ENCODE measurements around the gene OR10H1.
"Not testable (repeated sequence)": the region's sequence is repeated elsewhere in the genome, so short reads cannot be mapped to it uniquely, and the experiment has no call there.

OR10H1 gene

GRCh38 chr19:15835565-15836329 is 20.3 kb upstream of the OR10H1 start:
- H3K36me3 ChIP-seq (ENCODE audit: control insufficient read depth in 1 of 2, insufficient read depth in 2 of 2, low read depth in 1 of 2, low read length in 2 of 2); H2AK5ac ChIP-seq (ENCODE audit: low read length, severe bottlenecking); DNase-seq; H3K14ac ChIP-seq (ENCODE audit: low read length in 2 of 2); H3K4me1 ChIP-seq (ENCODE audit: control insufficient read depth, insufficient read depth, low read depth, low read length); H3K23ac ChIP-seq (ENCODE audit: low read length in 2 of 2); H4K8ac ChIP-seq (ENCODE audit: low read length); H2BK12ac ChIP-seq (ENCODE audit: low read length in 2 of 2); H3K9me3 ChIP-seq (ENCODE audit: control insufficient read depth, low read length); H3K18ac ChIP-seq (ENCODE audit: low read depth in 1 of 2, low read length in 2 of 2); H3K27me3 ChIP-seq (ENCODE audit: control insufficient read depth in 1 of 2, insufficient read depth in 1 of 2, low read length in 2 of 2); H3K4me2 ChIP-seq (ENCODE audit: low read length, poor library complexity, severe bottlenecking); H2BK120ac ChIP-seq (ENCODE audit: low read depth, low read length); H3K79me1 ChIP-seq (replicated peaks; ENCODE audit: low read length, poor library complexity, severe bottlenecking); H3K27ac ChIP-seq (ENCODE audit: low read length, poor library complexity, severe bottlenecking); H2BK5ac ChIP-seq (ENCODE audit: low read depth, low read length, poor library complexity, severe bottlenecking); H2BK15ac ChIP-seq (ENCODE audit: low read depth, poor library complexity, severe bottlenecking); H3K4ac ChIP-seq (ENCODE audit: low read depth in 1 of 2, low read length in 2 of 2); H4K91ac ChIP-seq (ENCODE audit: low read length); H2AFZ ChIP-seq (ENCODE audit: low read depth, low read length): not testable (repeated sequence)
- Histone ChIP-seq H3K4me3 (ENCODE audit: insufficient read depth in 1 of 2, low read depth in 1 of 2, low read length in 2 of 2) (peak overlapping the region in 1 of 2 experiments; percentile 88), H3K9ac (ENCODE audit: low read length) (peak overlapping the region; percentile 99)
- 68% methylated on average over 11 of the region's 11 CpGs for WGBS

- H4K91ac ChIP-seq (ENCODE audit: low read length); H3K9me3 ChIP-seq (ENCODE audit: control insufficient read depth, low read length); H3K4me1 ChIP-seq (ENCODE audit: control insufficient read depth, insufficient read depth, low read depth, low read length); H3K14ac ChIP-seq (ENCODE audit: low read length in 2 of 2); H3K23ac ChIP-seq (ENCODE audit: low read length in 2 of 2); H3K4me2 ChIP-seq (ENCODE audit: low read length, poor library complexity, severe bottlenecking); H4K8ac ChIP-seq (ENCODE audit: low read length); H3K27me3 ChIP-seq (ENCODE audit: control insufficient read depth in 1 of 2, insufficient read depth in 1 of 2, low read length in 2 of 2); H3K18ac ChIP-seq (ENCODE audit: low read depth in 1 of 2, low read length in 2 of 2); H3K36me3 ChIP-seq (ENCODE audit: control insufficient read depth in 1 of 2, insufficient read depth in 2 of 2, low read depth in 1 of 2, low read length in 2 of 2); DNase-seq; H2BK15ac ChIP-seq (ENCODE audit: low read depth, poor library complexity, severe bottlenecking); H3K4ac ChIP-seq (ENCODE audit: low read depth in 1 of 2, low read length in 2 of 2); H2AFZ ChIP-seq (ENCODE audit: low read depth, low read length); H3K27ac ChIP-seq (ENCODE audit: low read length, poor library complexity, severe bottlenecking); H2AK5ac ChIP-seq (ENCODE audit: low read length, severe bottlenecking); H3K79me1 ChIP-seq (replicated peaks; ENCODE audit: low read length, poor library complexity, severe bottlenecking); H3K9ac ChIP-seq (ENCODE audit: low read length); H3K4me3 ChIP-seq (ENCODE audit: insufficient read depth in 1 of 2, low read depth in 1 of 2, low read length in 2 of 2); H2BK5ac ChIP-seq (ENCODE audit: low read depth, low read length, poor library complexity, severe bottlenecking); H2BK120ac ChIP-seq (ENCODE audit: low read depth, low read length); H2BK12ac ChIP-seq (ENCODE audit: low read length in 2 of 2): not testable (repeated sequence)
- WGBS: 57% methylated on average over 3 of the region's 3 CpGs
These were observed 18.8 kb upstream of the OR10H1 start for GRCh38 chr19:15834232-15834631.

GRCh38 chr19:15831626-15832025 is 16.2 kb upstream of the OR10H1 start:
- Histone ChIP-seq H3K27me3 (ENCODE audit: control insufficient read depth in 1 of 2, insufficient read depth in 1 of 2, low read length in 2 of 2) (peaks cover 0 to 13% of the 10 kb centered on the region in 2 experiments), H3K4me1 (ENCODE audit: control insufficient read depth, insufficient read depth, low read depth, low read length) (no peaks in the 10 kb centered on the region), H4K91ac (ENCODE audit: low read length) (no peak overlapping the region), H3K9me3 (ENCODE audit: control insufficient read depth, low read length) (no peaks in the 10 kb centered on the region), H3K14ac (ENCODE audit: low read length in 2 of 2) (no peak overlapping the region), H3K79me1 (replicated peaks; ENCODE audit: low read length, poor library complexity, severe bottlenecking) (no peaks in the 10 kb centered on the region), H3K4ac (ENCODE audit: low read depth in 1 of 2, low read length in 2 of 2) (no peak overlapping the region), H2BK120ac (ENCODE audit: low read depth, low read length) (no peak overlapping the region), H3K4me3 (ENCODE audit: insufficient read depth in 1 of 2, low read depth in 1 of 2, low read length in 2 of 2) (no peak overlapping the region), H2BK12ac (ENCODE audit: low read length in 2 of 2) (no peak overlapping the region), H4K8ac (ENCODE audit: low read length) (no peak overlapping the region), H3K9ac (ENCODE audit: low read length) (no peak overlapping the region), H3K36me3 (ENCODE audit: control insufficient read depth in 1 of 2, insufficient read depth in 2 of 2, low read depth in 1 of 2, low read length in 2 of 2) (no peaks in the 10 kb centered on the region), H3K23ac (ENCODE audit: low read length in 2 of 2) (no peak overlapping the region), H3K27ac (ENCODE audit: low read length, poor library complexity, severe bottlenecking) (no peak overlapping the region), H2BK5ac (ENCODE audit: low read depth, low read length, poor library complexity, severe bottlenecking) (no peak overlapping the region), H2BK15ac (ENCODE audit: low read depth, poor library complexity, severe bottlenecking) (no peak overlapping the region), H2AFZ (ENCODE audit: low read depth, low read length) (no peak overlapping the region), H3K18ac (ENCODE audit: low read depth in 1 of 2, low read length in 2 of 2) (no peak overlapping the region), H3K4me2 (ENCODE audit: low read length, poor library complexity, severe bottlenecking) (no peak overlapping the region), H2AK5ac (ENCODE audit: low read length, severe bottlenecking) (no peak overlapping the region)
- WGBS: 60% methylated on average over 5 of the region's 5 CpGs
- no peak for DNase-seq

- Histone ChIP-seq H3K4me2 (ENCODE audit: low read length, poor library complexity, severe bottlenecking) (no peak overlapping the region), H2BK15ac (ENCODE audit: low read depth, poor library complexity, severe bottlenecking) (no peak overlapping the region), H3K4me3 (ENCODE audit: insufficient read depth in 1 of 2, low read depth in 1 of 2, low read length in 2 of 2) (no peak overlapping the region), H2AFZ (ENCODE audit: low read depth, low read length) (no peak overlapping the region), H2AK5ac (ENCODE audit: low read length, severe bottlenecking) (no peak overlapping the region), H3K36me3 (ENCODE audit: control insufficient read depth in 1 of 2, insufficient read depth in 2 of 2, low read depth in 1 of 2, low read length in 2 of 2) (no peaks in the 10 kb centered on the region), H3K27ac (ENCODE audit: low read length, poor library complexity, severe bottlenecking) (no peak overlapping the region), H2BK5ac (ENCODE audit: low read depth, low read length, poor library complexity, severe bottlenecking) (no peak overlapping the region), H4K91ac (ENCODE audit: low read length) (no peak overlapping the region), H3K79me1 (replicated peaks; ENCODE audit: low read length, poor library complexity, severe bottlenecking) (no peaks in the 10 kb centered on the region), H3K23ac (ENCODE audit: low read length in 2 of 2) (no peak overlapping the region), H2BK120ac (ENCODE audit: low read depth, low read length) (no peak overlapping the region), H4K8ac (ENCODE audit: low read length) (no peak overlapping the region), H3K9me3 (ENCODE audit: control insufficient read depth, low read length) (no peaks in the 10 kb centered on the region), H3K9ac (ENCODE audit: low read length) (no peak overlapping the region), H3K4me1 (ENCODE audit: control insufficient read depth, insufficient read depth, low read depth, low read length) (no peaks in the 10 kb centered on the region), H2BK12ac (ENCODE audit: low read length in 2 of 2) (no peak overlapping the region), H3K18ac (ENCODE audit: low read depth in 1 of 2, low read length in 2 of 2) (no peak overlapping the region), H3K4ac (ENCODE audit: low read depth in 1 of 2, low read length in 2 of 2) (no peak overlapping the region), H3K27me3 (ENCODE audit: control insufficient read depth in 1 of 2, insufficient read depth in 1 of 2, low read length in 2 of 2) (peaks cover 0 to 13% of the 10 kb centered on the region in 2 experiments), H3K14ac (ENCODE audit: low read length in 2 of 2) (no peak overlapping the region)
- DNase-seq: no peak
- WGBS: 80% methylated on average over 8 of the region's 8 CpGs
These were observed 14.3 kb upstream of the OR10H1 start for GRCh38 chr19:15829786-15830185.

Measured in mesenchymal stem cell (in vitro differentiated cells and primary cell).